Spleen (tissue), 7 donors: ENCODE measurements around the gene ATP5ME.

Experiments used
- POLR2A ChIP-seq, 3 donors: fragments of 450-650 bp; IDR thresholded peaks; one replicate each; pipeline ENCODE4 v1.5.1; 2017; ENCODE audit warnings: antibody characterized with exemption in 3 of 3, mild to moderate bottlenecking in 1 of 3
- POLR2AphosphoS5 ChIP-seq, 3 donors: sonication (generic); formaldehyde crosslinking; IDR thresholded peaks; one replicate each; pipeline ENCODE4 v1.5.1; 2017; ENCODE audit warnings: antibody characterized with exemption in 3 of 3
- TF ChIP-seq, protein P1 (sequence below), 11 experiments: fragments of 200-600 bp in 7 of 11; fragments of 450-650 bp in 4 of 11; sonication (generic) in 4 of 11; IDR thresholded peaks in 8 of 11; conservative IDR thresholded peaks in 3 of 11; 1 replicate in 7 of 11; 2 replicates in 4 of 11; pipeline versions ENCODE4 v1.4.0 to v1.8.0; 2016 to 2021; ENCODE audit warnings: antibody characterized with exemption in 11 of 11, inconsistent platforms in 4 of 11, mild to moderate bottlenecking in 1 of 11
- donor health status: DM: no; HTN: no; CAD: no; lungs with moderate emphysema.
- donor health status: DM: no; HTN: no; CAD: no.
- donor health status: DM: no; HTN: no; CAD: no.

DNA sequence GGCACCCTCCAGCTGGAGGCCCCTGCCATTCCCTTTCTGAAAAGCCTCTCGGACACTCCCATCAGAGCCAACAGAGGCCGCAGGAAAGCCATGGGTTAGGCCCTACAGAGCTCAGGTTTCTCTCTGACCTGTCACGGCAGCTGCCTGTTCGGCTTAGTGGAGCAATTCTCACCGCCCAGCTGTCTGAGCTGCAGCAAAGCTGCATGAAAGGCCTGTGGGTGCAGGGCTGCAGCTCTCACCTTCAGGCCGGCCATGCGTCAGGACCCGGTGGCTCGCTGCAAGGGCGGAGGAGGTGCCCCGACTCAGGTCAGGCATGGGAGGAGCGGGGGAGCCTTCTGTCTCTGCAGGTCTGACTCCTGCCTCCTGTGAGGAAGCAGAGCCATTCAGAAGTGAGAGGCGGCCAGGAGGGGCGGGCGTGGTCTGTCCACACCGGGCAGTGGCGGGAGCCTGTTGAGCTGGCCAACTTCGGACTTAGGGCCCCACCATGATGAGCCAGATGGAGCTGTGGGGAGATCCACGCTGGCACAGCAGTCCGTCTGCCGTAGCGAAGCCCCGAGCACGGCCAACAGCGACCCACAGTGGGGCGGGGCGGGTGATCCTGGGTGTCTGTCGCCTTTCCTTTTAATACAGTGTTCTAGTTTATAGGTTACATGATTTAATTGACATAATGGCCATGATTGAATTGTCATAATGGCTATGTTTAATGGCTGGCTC, 25.3 kb downstream of the ATP5ME start:
- TF ChIP-seq, protein P1, sequence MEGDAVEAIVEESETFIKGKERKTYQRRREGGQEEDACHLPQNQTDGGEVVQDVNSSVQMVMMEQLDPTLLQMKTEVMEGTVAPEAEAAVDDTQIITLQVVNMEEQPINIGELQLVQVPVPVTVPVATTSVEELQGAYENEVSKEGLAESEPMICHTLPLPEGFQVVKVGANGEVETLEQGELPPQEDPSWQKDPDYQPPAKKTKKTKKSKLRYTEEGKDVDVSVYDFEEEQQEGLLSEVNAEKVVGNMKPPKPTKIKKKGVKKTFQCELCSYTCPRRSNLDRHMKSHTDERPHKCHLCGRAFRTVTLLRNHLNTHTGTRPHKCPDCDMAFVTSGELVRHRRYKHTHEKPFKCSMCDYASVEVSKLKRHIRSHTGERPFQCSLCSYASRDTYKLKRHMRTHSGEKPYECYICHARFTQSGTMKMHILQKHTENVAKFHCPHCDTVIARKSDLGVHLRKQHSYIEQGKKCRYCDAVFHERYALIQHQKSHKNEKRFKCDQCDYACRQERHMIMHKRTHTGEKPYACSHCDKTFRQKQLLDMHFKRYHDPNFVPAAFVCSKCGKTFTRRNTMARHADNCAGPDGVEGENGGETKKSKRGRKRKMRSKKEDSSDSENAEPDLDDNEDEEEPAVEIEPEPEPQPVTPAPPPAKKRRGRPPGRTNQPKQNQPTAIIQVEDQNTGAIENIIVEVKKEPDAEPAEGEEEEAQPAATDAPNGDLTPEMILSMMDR (IDR thresholded peaks at IDR 0.05 in 8 of 11, conservative IDR thresholded peaks at IDR 0.05 in 3 of 11): no peak
- TF ChIP-seq POLR2AphosphoS5 (IDR thresholded peaks at IDR 0.05): no peak
- TF ChIP-seq POLR2A (IDR thresholded peaks at IDR 0.05): no peak
